ENCODE data around the gene MYMX.

DNA sequence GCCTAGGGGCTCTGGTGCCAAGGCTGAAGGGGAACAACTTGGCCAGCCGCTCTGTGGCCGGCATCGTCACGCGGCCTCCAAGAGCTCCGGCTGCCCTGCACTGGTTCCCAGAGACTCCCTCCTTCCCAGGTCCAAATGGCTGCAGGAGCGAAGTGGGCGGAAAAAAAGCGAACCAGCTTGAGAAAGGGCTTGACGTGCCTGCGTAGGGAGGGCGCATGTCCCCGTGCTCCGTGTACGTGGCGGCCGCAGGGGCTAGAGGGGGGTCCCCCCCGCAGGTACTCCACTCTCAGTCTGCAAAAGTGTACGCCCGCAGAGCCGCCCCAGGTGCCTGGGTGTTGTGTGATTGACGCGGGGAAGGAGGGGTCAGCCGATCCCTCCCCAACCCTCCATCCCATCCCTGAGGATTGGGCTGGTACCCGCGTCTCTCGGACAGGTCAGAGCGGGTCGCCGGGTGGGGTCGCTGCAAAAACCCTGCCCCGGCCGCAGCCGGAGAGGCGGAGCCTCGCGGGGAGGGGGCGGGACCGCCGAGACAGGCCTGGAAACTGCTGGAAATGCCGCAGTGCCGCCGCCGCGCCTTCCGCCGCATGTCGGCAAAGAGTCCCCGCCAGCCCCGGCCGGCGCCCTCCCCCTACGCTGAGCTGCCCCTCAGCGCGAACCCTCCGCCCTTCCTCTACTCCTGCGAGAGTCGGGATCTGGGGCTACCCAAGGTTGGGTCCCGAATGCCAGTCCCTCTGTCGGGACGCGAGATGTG is 29.4 kb downstream of the MYMX start:
- TF ChIP-seq, protein P1, sequence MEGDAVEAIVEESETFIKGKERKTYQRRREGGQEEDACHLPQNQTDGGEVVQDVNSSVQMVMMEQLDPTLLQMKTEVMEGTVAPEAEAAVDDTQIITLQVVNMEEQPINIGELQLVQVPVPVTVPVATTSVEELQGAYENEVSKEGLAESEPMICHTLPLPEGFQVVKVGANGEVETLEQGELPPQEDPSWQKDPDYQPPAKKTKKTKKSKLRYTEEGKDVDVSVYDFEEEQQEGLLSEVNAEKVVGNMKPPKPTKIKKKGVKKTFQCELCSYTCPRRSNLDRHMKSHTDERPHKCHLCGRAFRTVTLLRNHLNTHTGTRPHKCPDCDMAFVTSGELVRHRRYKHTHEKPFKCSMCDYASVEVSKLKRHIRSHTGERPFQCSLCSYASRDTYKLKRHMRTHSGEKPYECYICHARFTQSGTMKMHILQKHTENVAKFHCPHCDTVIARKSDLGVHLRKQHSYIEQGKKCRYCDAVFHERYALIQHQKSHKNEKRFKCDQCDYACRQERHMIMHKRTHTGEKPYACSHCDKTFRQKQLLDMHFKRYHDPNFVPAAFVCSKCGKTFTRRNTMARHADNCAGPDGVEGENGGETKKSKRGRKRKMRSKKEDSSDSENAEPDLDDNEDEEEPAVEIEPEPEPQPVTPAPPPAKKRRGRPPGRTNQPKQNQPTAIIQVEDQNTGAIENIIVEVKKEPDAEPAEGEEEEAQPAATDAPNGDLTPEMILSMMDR (IDR thresholded peaks at IDR 0.05), result peak in 3 of 4 experiments; percentile 49 to 54 (median 53)
- TF ChIP-seq POLR2AphosphoS5 (IDR thresholded peaks at IDR 0.05), result peak; percentile 87
